ENCODE data around the gene S100A2.

S100A2 gene

DNA sequence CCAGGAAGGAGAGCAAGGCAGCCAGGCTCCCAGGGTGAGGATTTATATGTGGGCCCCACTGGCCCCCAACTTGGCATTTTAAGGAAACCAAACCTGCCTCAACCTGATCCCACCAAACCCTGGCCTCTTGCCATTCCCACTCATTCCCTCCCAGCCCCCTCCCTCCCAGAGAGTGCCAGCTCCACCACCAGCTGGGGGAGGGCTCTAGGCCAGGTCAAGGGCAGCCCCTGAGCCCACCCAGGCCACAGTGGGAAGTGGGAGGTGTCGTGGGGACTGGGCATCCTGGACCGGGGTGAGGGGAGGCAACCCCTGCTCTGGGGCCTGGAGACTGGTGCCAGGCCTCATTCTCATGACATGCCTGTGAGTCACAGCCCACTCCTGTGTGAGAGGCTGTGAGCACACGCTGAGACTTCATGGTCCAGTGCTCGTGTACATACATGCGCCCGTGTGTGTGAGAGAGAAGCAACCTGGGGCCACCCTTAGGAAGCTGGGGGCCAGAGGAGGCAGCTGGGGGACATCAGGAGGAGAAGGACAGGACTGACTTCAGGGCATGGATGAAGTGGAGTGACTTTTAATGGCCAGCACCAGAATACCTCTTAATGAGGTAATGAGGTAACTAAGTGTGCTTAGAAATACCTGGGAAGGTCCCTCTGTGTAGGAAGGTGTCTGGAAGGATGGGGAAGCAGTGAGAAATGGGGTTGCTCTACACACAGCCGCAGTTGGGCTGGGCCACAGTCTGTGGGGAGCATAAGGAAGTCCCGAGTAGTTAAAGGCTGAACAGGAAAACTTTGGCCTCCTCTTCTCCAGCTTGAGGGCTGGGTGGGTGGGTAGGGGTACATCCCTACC lies at the start of gene S100A2:
S100A2 (minus strand) TSS at position 316 of the 846 bp plus-strand sequence. CDS start 1,967 bp downstream, outside the sequence.
- ATAC-seq, result peak; percentile 84

- ATAC-seq, result no peak
These were observed 49.8 kb upstream of the S100A2 start for GRCh38 chr1:153615406-153615805.

- no peak for ATAC-seq
These were observed 49.3 kb upstream of the S100A2 start for GRCh38 chr1:153614906-153615305.

GRCh38 chr1:153614189-153614900 lies 48.7 kb upstream of the S100A2 start:
- ATAC-seq, result no peak

DNA sequence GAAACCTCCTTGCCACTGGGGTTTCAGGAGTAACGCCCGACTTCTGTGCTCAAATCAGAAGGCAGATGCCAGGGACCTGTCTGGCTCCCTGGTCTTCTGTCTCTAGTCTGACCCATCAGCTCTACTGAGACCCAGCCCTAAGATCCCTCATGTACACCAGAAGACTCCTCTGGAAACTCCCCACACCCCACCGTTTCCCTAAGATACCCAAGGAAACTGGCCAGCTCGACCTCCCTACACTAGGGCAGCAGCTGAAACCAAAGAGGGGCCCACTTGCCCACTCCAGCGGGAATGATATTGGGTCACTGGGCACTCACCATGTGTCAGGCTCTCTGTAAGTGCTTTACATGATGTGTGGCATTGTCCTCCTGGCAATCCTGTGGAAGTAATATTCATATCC lies 47.8 kb upstream of the S100A2 start:
- no peak for ATAC-seq

GRCh38 chr1:153612755-153613331 lies 47.2 kb upstream of the S100A2 start, which contains the start of gene S100A16:
Gene S100A16 (minus strand): TSS chr1:153613137. CDS start chr1:153608151, 4,986 bp downstream.
- ATAC-seq, result no peak

- ATAC-seq, result no peak
These were observed 46.6 kb upstream of the S100A2 start for GRCh38 chr1:153612111-153612754.

GRCh38 chr1:153611356-153611755 lies 45.7 kb upstream of the S100A2 start:
- ATAC-seq, result no peak

GRCh38 chr1:153610811-153611301 lies 45.2 kb upstream of the S100A2 start:
- no peak for ATAC-seq

DNA sequence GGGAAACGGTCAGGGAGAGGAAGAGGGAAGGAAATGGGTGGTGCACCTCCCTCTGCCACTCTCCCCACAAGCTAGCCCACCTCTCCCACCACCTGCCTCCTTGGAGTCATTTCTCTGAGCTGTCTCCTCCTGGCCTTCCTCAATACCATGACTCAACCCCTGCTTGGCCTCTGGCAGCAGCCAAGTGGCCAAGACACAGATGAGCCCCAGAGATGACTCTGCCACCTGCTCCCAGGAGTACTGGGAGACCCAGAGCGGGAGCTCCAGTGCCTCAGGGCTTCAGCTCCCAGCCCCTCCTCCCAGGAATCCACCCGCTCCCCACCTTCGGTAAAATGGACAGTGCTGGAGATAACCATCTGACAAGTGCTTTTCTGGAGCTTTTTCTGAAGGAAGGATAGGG lies 44.7 kb upstream of the S100A2 start:
- no peak for ATAC-seq

DNA sequence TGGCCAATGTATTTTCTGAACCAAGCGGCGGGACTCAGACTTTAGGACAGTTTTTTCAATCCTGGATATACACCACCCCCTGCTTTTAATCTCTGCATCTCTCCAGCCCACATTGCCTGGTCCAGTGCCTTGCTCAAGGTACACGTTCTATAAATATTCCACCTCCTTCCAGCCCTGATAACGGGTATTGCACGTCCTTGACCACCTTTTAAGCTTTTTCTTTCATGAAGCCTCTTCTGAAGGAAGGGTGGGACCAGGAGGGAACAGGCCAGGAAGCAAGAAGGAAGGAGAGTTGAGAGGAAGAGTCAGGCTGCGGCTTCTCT lies 43.9 kb upstream of the S100A2 start:
- no peak for ATAC-seq

DNA sequence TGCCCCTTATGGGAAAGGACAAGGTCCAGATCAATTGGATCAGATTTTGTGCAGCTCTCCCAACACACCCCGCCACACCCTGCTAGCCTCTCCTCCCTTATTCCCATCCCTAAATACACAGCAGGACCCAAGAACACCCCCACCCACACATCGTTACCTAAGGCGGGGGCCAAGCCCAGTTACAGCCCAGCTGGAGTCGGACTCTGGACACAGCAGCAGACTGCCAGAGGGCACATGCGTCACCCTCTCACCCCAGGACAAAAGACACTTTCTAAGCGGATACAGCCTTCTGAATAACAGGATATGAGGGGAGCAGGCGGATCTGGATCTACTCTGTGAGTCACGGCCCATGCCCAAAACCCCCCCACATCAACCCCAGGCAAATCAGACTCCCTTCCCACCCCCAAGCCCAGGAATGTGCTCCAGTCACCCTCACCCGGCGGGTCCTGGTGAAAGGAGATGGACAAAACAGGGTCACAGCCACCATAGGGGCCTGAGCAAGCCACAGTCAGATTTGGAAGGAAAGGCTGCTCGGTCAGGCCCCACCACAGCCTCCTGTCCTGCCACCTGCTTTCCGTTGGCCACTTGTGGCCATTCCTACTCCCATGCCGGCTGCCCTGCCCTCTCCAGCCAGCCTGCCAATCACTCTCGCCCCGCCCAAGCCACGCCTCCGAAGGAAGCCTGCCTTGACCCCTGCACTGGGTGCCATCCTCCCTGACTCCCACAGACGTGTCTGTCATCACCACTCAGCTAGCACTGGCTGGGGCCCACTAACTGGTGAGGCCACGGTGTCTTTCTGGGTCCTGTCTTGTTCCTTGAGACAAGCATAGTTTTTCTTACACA lies 43.3 kb upstream of the S100A2 start:
- ATAC-seq, result no peak

DNA sequence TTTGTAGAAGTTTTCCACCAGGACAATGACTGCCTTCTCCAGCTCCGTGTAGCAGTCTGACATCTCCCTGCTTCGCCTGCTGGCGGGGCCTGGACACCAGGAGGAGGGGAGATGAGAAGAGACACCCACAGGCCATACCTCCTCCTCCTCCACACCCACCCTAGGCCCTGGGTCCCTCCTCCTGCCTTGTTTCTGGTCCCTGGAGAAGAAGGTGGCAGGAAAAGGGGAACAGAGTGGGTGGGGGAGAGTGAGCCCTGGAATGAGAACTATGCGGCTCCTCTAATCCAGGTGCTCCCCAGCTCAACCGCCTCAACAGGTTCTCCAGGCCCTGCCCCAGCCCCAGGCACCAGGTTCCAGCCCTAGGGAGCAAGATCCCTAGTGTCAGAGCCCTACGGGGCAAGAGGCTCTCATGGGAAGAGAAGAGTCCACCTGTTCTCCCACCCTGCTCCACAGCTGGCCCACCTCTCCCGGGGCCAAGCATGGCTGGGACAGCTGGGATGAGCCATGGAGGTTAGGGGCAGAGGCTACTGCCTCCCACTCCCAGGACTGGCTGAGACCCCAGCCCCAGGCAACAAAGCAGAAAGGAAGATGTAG lies 42.5 kb upstream of the S100A2 start:
- no peak for ATAC-seq

GRCh38 chr1:153607381-153607780 lies 41.7 kb upstream of the S100A2 start:
- ATAC-seq, result no peak

DNA sequence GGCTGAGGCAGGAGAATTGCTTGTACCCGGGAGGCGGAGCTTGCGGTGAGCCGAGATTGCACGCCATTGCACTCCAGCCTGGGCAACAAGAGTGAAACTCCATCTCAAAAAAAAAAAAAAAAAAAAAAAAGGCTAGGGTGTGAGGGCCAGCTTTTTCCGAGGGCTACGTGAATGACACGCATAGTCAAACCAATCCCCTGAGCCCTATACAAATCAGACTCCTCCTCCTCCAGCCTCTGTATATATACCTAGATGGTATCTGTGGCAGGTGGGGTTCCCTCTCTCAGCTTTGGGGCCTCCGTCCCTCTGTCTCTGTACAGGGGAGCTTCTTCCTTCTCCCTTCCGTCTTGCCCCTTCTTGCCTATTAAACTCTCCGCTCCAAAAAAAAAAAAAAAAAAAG lies 40.5 kb upstream of the S100A2 start:
- ATAC-seq, result no peak

GRCh38 chr1:153602749-153603148 lies 37.1 kb upstream of the S100A2 start:
- ATAC-seq, result no peak

DNA sequence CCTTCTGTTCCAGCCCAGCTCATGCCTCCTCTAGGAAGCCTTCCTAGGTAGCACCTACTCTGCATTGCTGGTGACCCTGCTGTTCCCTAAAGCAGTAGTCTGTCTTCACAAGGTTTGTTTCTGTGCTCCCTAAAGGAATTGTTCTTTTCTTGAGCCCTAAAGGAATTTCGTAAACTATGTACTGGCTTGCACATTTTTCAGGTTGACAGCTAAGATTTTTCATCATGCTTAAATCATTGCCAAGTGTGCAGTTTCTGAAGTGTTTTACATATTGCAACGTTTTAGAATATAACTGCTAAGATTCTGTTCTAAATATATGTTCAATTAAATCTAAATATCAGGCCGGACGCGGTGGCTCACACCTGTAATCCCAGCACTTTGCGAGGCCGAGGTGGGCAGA lies 34.2 kb upstream of the S100A2 start:
- ATAC-seq, result no peak

GRCh38 chr1:153598309-153599172 lies 32.9 kb upstream of the S100A2 start:
- peak; percentile 72 to 83 for ATAC-seq

DNA sequence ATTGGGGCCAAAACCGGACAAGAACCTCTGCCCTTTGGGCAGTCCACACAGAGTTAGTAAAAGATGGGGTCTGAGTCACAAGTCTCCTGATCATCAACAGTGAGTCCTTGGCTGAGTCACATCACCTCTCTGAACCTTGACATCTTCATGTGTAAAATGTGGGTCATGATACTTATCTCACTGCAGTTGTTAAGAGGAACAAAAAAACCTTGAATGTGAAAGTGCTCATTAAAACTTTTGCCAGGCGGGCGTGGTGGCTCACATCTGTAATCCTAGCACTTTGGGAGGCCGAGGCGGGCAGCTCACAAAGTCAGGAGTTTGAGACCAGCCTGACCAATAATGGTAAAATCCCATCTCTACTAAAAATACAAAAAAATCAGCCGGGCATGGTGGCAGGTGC lies 31.6 kb upstream of the S100A2 start:
- peak; percentile 87 to 98 for ATAC-seq

GRCh38 chr1:153592748-153593147 lies 27.1 kb upstream of the S100A2 start:
- ATAC-seq, result no peak

DNA sequence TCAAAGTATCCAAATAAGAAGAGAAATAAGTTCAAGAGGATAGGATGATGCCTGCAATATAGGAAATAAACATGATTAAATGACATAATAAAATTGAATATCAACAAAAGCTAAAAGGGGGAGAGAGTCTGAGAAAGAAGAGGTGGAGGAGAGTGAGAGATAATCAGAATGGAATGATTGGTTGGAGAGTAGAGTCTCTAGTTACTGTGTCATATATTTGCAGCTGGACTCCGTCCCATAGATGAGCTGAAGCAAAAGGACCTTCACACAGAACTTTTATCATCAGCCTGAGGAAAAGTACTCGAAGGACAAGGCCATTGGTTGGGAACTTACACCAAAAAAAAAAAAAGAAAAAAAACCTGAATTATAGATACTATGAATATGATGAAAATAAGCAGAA lies 22.8 kb upstream of the S100A2 start:
- ATAC-seq, result no peak

Data from activated CD4-positive, CD25-positive, alpha-beta regulatory T cell treated with anti-CD3 and anti-CD28 coated beads, Interleukin-2, amount 50 U/mL, for 24 hours (primary cell).